ENCODE measurements around the gene LRRK1. TPM values are rescaled to one million over a fixed set of nuclear protein-coding genes. Genes with fewer than 3 reads are reported as not detected.

Gene LRRK1
- total RNA-seq, 4 donors from 2014 or later, result 9.4 to 35.5 (median 16.9) TPM

GRCh38 chr15:101013769-101014675, 94.9 kb downstream of the LRRK1 start:
- no peak for ATAC-seq (ENCODE audit: low FRiP score)
- no peak for DNase-seq (ENCODE audit: low spot score)
- no peak for TF ChIP-seq CTCF (IDR thresholded peaks at IDR 0.05)

GRCh38 chr15:101014921-101015841, 96.0 kb downstream of the LRRK1 start:
- TF ChIP-seq CTCF (IDR thresholded peaks at IDR 0.05), result peak in 1 of 3 donors; percentile 65
- ATAC-seq (ENCODE audit: low FRiP score) (no peak), DNase-seq (ENCODE audit: low spot score) (peak; percentile 72)

GRCh38 chr15:101016581-101016980, 97.4 kb downstream of the LRRK1 start:
- TF ChIP-seq CTCF (IDR thresholded peaks at IDR 0.05), result no peak
- ATAC-seq (ENCODE audit: low FRiP score) (no peak), DNase-seq (ENCODE audit: low spot score) (no peak)

- DNase-seq (ENCODE audit: low spot score) (no peak), ATAC-seq (ENCODE audit: low FRiP score) (no peak)
- no peak for TF ChIP-seq CTCF (IDR thresholded peaks at IDR 0.05)
Observed at GRCh38 chr15:101017093-101017754, 98.1 kb downstream of the LRRK1 start.

- ATAC-seq (ENCODE audit: low FRiP score) (no peak), DNase-seq (ENCODE audit: low spot score) (no peak)
- TF ChIP-seq CTCF (IDR thresholded peaks at IDR 0.05), result no peak
Observed at GRCh38 chr15:101018016-101018415, 98.9 kb downstream of the LRRK1 start.

- no peak for DNase-seq (ENCODE audit: low spot score)
- no peak for TF ChIP-seq CTCF (IDR thresholded peaks at IDR 0.05)
- ATAC-seq (ENCODE audit: low FRiP score), result no peak
Observed at GRCh38 chr15:101018450-101018849, 99.3 kb downstream of the LRRK1 start.
